OCI-LY7 (cell line): ENCODE results near the gene ZSCAN30. TPM values are rescaled to one million over a fixed set of nuclear protein-coding genes. Genes with fewer than 3 reads are reported as not detected.
A peak's percentile ranks its signal among the peaks of the same experiment; 100 is the strongest.

Experiments used
- BruUV-seq: library from RNA; stranded (reverse); fragments of 400-500 nt; replicated peaks from 2 replicates; lab custom pipeline; 2021; lab: Mats Ljungman, UMichigan
- CTCF ChIA-PET: fragments of 300-600 bp; sonication (Branson Sonifier 250); formaldehyde crosslinking; loops from one replicate; lab custom pipeline; 2022; ENCODE audit warnings: antibody characterized with exemption; ENCODE audit not compliant: unreplicated experiment; lab: Charles Lee
- POLR2A ChIA-PET: fragments of 300-600 bp; sonication (Branson Sonifier 250); formaldehyde crosslinking; loops from one replicate; lab custom pipeline; 2022; ENCODE audit warnings: antibody characterized with exemption; lab: Charles Lee
- DNase-seq: peaks from one replicate; pipeline ENCODE4 v3.0.0-alpha.2; 2015; ENCODE audit warnings: low spot score
- H2AFZ ChIP-seq: fragments of 200-600 bp; sonication (generic), shearing (Covaris generic); 2 replicates; pipeline ENCODE4 v1.6.1; 2014; ENCODE audit warnings: mild to moderate bottlenecking, antibody characterized with exemption, low read length, moderate library complexity
- H3K27ac ChIP-seq: fragments of 200-600 bp; sonication (generic); 2 replicates; pipeline ENCODE4 v1.5.1; 2014; ENCODE audit warnings: mixed run types, low read depth, mild to moderate bottlenecking, moderate library complexity, low read length, inconsistent platforms; ENCODE audit not compliant: poor library complexity, severe bottlenecking
- H3K36me3 ChIP-seq: fragments of 200-600 bp; sonication (generic); 2 replicates; pipeline ENCODE4 v1.6.1; 2014; ENCODE audit warnings: mild to moderate bottlenecking, antibody characterized with exemption, low read length, moderate library complexity, mixed read lengths; ENCODE audit not compliant: insufficient read depth
- H3K4me1 ChIP-seq: fragments of 200-600 bp; sonication (generic); 2 replicates; pipeline ENCODE4 v1.5.1; 2014; ENCODE audit warnings: mild to moderate bottlenecking, low read length; ENCODE audit not compliant: insufficient read depth, poor library complexity, severe bottlenecking
- H3K4me2 ChIP-seq: fragments of 200-600 bp; sonication (generic); 2 replicates; pipeline ENCODE4 v1.6.1; 2014; ENCODE audit warnings: mild to moderate bottlenecking, low read length
- H3K4me3 ChIP-seq: fragments of 200-600 bp; sonication (generic); 2 replicates; pipeline ENCODE4 v1.5.1; 2014; ENCODE audit warnings: mild to moderate bottlenecking, low read depth, low read length; ENCODE audit not compliant: poor library complexity, severe bottlenecking
- H3K79me2 ChIP-seq: fragments of 200-600 bp; sonication (generic); 2 replicates; pipeline ENCODE4 v1.6.1; 2016; ENCODE audit warnings: low read depth, mild to moderate bottlenecking, low read length, moderate library complexity, mixed read lengths; ENCODE audit not compliant: insufficient read depth
- H3K9me2 ChIP-seq: fragments of 200-600 bp; sonication (generic); 2 replicates; pipeline ENCODE4 v1.6.1; 2016; ENCODE audit warnings: mild to moderate bottlenecking, low read length, mixed read lengths; ENCODE audit not compliant: insufficient read depth
- H3K9me3 ChIP-seq: fragments of 200-600 bp; sonication (generic); 2 replicates; pipeline ENCODE4 v1.6.1; 2014; ENCODE audit warnings: mild to moderate bottlenecking, mixed run types, low read length, mixed read lengths
- H4K20me1 ChIP-seq: fragments of 200-600 bp; sonication (generic); 2 replicates; pipeline ENCODE4 v1.6.1; 2014; ENCODE audit warnings: mild to moderate bottlenecking, antibody characterized with exemption, low read length, moderate library complexity, mixed read lengths; ENCODE audit not compliant: insufficient read depth
- EZH2phosphoT487 ChIP-seq: fragments of 200-600 bp; sonication (generic); IDR thresholded peaks from 2 replicates; pipeline ENCODE4 v1.6.1; 2018; ENCODE audit warnings: low read depth, borderline replicate concordance, mild to moderate bottlenecking, mixed run types, antibody characterized with exemption, low read length, moderate library complexity, mixed read lengths
- intact Hi-C: fragments of 100-400 bp; cut with micrococcal nuclease; formaldehyde crosslinking; loops from one replicate; pipeline ENCODE4 v1.10.0; 2022; ENCODE audit not compliant: unreplicated experiment
- total RNA-seq, 2 experiments: library from RNA; depleted of rRNA in 1 of 2; stranded (reverse); fragments of >200 nt in 1 of 2; shearing (Covaris generic) in 1 of 2; gene quantifications; 2 replicates each; pipeline ENCODE4 v1.2.3, GENCODE V29; 2014 to 2022
- TF ChIP-seq, protein P1 (sequence below): fragments of 200-600 bp; sonication (generic); conservative IDR thresholded peaks from 2 replicates; pipeline ENCODE4 v1.5.1; 2014; ENCODE audit warnings: mild to moderate bottlenecking, antibody characterized with exemption, low read length, moderate library complexity, mixed read lengths

ZSCAN30 gene
- total RNA-seq, 2 experiments from 2014 or later, result 4.3 to 7.6 TPM

DNA sequence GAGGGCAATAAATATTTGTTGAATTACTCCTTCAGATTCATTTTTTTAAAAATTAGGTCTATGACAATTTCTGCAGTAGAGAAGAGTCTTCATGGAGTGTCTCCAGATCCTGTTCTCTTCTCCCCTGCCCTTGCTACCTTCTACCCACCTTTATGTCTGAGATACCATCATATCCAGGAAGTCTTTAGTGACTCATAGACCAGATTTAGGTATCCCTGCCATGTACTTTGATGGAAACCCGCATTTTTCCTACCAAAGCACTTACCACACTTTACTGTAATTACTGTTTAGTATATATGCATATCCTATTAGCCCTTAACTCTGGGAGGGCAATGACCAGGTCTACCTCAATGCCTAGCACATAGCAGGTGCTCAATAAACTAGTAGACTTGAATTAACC, 37.6 kb downstream of the ZSCAN30 start:
- H3K4me2 ChIP-seq, result no peak overlapping the region
- H3K9me2 ChIP-seq, result no peaks in the 10 kb centered on the region
- H2AFZ ChIP-seq, result no peak overlapping the region
- no peak for TF ChIP-seq EZH2phosphoT487
- TF ChIP-seq, protein P1, sequence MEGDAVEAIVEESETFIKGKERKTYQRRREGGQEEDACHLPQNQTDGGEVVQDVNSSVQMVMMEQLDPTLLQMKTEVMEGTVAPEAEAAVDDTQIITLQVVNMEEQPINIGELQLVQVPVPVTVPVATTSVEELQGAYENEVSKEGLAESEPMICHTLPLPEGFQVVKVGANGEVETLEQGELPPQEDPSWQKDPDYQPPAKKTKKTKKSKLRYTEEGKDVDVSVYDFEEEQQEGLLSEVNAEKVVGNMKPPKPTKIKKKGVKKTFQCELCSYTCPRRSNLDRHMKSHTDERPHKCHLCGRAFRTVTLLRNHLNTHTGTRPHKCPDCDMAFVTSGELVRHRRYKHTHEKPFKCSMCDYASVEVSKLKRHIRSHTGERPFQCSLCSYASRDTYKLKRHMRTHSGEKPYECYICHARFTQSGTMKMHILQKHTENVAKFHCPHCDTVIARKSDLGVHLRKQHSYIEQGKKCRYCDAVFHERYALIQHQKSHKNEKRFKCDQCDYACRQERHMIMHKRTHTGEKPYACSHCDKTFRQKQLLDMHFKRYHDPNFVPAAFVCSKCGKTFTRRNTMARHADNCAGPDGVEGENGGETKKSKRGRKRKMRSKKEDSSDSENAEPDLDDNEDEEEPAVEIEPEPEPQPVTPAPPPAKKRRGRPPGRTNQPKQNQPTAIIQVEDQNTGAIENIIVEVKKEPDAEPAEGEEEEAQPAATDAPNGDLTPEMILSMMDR, result no peak
- H3K27ac ChIP-seq, result no peak overlapping the region
- BruUV-seq, result no TSS peak
- H3K4me1 ChIP-seq, result peaks cover 7% of the 10 kb centered on the region
- POLR2A ChIA-PET, result no interaction called here
- H3K9me3 ChIP-seq, result no peaks in the 10 kb centered on the region
- intact Hi-C loops, result no loop called here
- H3K4me3 ChIP-seq, result no peak overlapping the region
- H4K20me1 ChIP-seq, result no peaks in the 10 kb centered on the region
- CTCF ChIA-PET, result no interaction called here
- H3K79me2 ChIP-seq, result no peaks in the 10 kb centered on the region
- H3K36me3 ChIP-seq, result peaks cover 28% of the 10 kb centered on the region
- no peak for DNase-seq

DNA sequence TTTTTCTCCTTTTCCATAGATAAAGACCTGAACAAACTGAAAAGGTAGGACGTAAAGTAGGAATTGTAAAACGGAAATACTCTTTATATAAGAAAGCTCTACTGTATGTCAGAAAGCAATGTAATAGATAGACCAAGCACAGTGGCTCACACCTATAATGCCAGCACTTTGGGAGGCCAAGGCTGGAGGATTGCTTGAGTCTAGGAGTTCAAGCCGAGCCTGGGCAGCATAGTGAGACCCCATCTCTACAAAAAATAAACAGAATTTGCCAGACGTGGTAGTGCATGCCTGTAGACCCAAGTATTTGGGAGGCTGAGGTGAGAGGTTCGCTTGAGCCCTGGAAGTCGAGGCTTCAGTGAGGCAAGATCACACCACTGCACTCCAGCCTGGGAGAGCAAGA, 41.6 kb downstream of the ZSCAN30 start:
- no peak for DNase-seq
- ChIA-PET POLR2A (no interaction called here), CTCF (no interaction called here)
- Histone ChIP-seq H3K79me2 (no peaks in the 10 kb centered on the region), H4K20me1 (no peaks in the 10 kb centered on the region), H3K9me3 (peaks cover 18% of the 10 kb centered on the region; the same call in 1 of the 2 replicates), H3K4me1 (peaks cover 7% of the 10 kb centered on the region), H3K9me2 (no peaks in the 10 kb centered on the region), H3K27ac (no peak overlapping the region), H3K4me3 (no peak overlapping the region), H3K4me2 (no peak overlapping the region), H2AFZ (no peak overlapping the region), H3K36me3 (peaks cover 68% of the 10 kb centered on the region)
- intact Hi-C loops, result no loop called here
- BruUV-seq, result TSS peak; percentile 9
- no peak for TF ChIP-seq EZH2phosphoT487
- TF ChIP-seq, protein P1, result no peak

- peak; percentile 24 for DNase-seq
- Histone ChIP-seq H3K4me1 (peaks cover 7% of the 10 kb centered on the region), H3K4me2 (peak overlapping the region; percentile 12; the same call in 1 of the 2 replicates), H3K79me2 (no peaks in the 10 kb centered on the region), H3K27ac (peak overlapping the region; percentile 15), H4K20me1 (no peaks in the 10 kb centered on the region), H3K36me3 (peaks cover 76% of the 10 kb centered on the region), H3K4me3 (peak overlapping the region; percentile 23), H3K9me3 (peaks cover 18% of the 10 kb centered on the region; the same call in 1 of the 2 replicates), H3K9me2 (no peaks in the 10 kb centered on the region), H2AFZ (no peak overlapping the region)
- intact Hi-C loops, result no loop called here
- TF ChIP-seq EZH2phosphoT487, result no peak
- TF ChIP-seq, protein P1, result no peak
- no TSS peak for BruUV-seq
- POLR2A ChIA-PET, result no interaction called here
- CTCF ChIA-PET, result no interaction called here
Observed at GRCh38 chr18:35247412-35248249, 42.4 kb downstream of the ZSCAN30 start.
